HEK293T (cell line): ENCODE results near the gene SMIM34.
"Not testable (repeated sequence)": the region's sequence is repeated elsewhere in the genome, so short reads cannot be mapped to it uniquely, and the experiment has no call there.

Experiments
- CTBP1 ChIP-seq: fragments of 450-650 bp; IDR thresholded peaks from 2 replicates; pipeline ENCODE4 v1.6.1; 2016; ENCODE audit warnings: borderline replicate concordance
- FOXA1 ChIP-seq: fragments of 450-650 bp; IDR thresholded peaks from 2 replicates; pipeline ENCODE4 v1.6.1; 2016; ENCODE audit warnings: mild to moderate bottlenecking
- FOXM1 ChIP-seq: fragments of 450-650 bp; IDR thresholded peaks from 2 replicates; pipeline ENCODE4 v1.6.1; 2017; ENCODE audit warnings: mild to moderate bottlenecking, borderline replicate concordance
- PKNOX1 ChIP-seq: fragments of 450-650 bp; IDR thresholded peaks from 2 replicates; pipeline ENCODE4 v1.6.1; 2016
- SP1 ChIP-seq: fragments of 450-650 bp; IDR thresholded peaks from 2 replicates; pipeline ENCODE4 v1.6.1; 2017
- SUZ12 ChIP-seq: fragments of 450-650 bp; IDR thresholded peaks from 2 replicates; pipeline ENCODE4 v1.6.1; 2016; ENCODE audit warnings: mild to moderate bottlenecking

- not testable (repeated sequence) for TF ChIP-seq SUZ12, PKNOX1, CTBP1, SP1, FOXM1, FOXA1
These were observed 3.6 kb upstream of the SMIM34 start for GRCh38 chr21:34427339-34427738.
